K562 (cell line): ENCODE data around the gene ROR2. TPM values are rescaled to one million over a fixed set of nuclear protein-coding genes. Genes with fewer than 3 reads are reported as not detected.

Source experiments
- ATAC-seq: fragments of 200-7000 bp; cut with Tn5 transposase; 3 replicates; pipeline ENCODE4 v1.9.1; 2020; ENCODE audit warnings: moderate library complexity
- BruUV-seq: library from RNA; stranded (reverse); fragments of 400-500 nt; replicated peaks from 2 replicates; lab custom pipeline; 2021; lab: Mats Ljungman, UMichigan
- CTCF ChIA-PET: fragments of 300-600 bp; formaldehyde crosslinking; extraction: SDS; loops from one replicate; lab custom pipeline; 2021; ENCODE audit warnings: low intra/inter-chr PET ratio; lab: Yijun Ruan, JAX
- POLR2A ChIA-PET: fragments of 300-600, 350-650 bp; sonication (Branson Sonifier 250); formaldehyde crosslinking; extraction: SDS; loops from one replicate; lab custom pipeline; 2021; ENCODE audit warnings: antibody characterized with exemption, inconsistent platforms; lab: Yijun Ruan, JAX
- DNase-seq, 4 experiments: peaks; one replicate each; pipeline versions ENCODE4 v3.0.0 to v3.0.0-alpha.2; 2011 to 2018; ENCODE audit warnings: low spot score in 3 of 4, mixed read lengths in 3 of 4; ENCODE audit errors: extremely low read depth in 1 of 4
- FAIRE-seq: peaks from 2 replicates; lab custom pipeline; 2011; peaks lifted over from hg19 to GRCh38; lab: Jason Lieb, UNC
- H2AFZ ChIP-seq: 2 replicates; pipeline ENCODE4 v1.6.0; 2011; ENCODE audit warnings: low read depth, low read length, control low read depth, inconsistent platforms
- H3K27ac ChIP-seq: fragments of 200-600 bp; 3 replicates; pipeline ENCODE4 v1.8.0; 2011; ENCODE audit warnings: low read depth, mild to moderate bottlenecking, control low read depth, inconsistent platforms, low read length, moderate library complexity, mixed read lengths; ENCODE audit errors: extremely low read depth
- H3K27me3 ChIP-seq, 2 experiments: fragments of 300-600 bp in 1 of 2; 2 replicates in 1 of 2; 3 replicates in 1 of 2; pipeline versions ENCODE4 v1.6.0 to v1.8.0; 2011; ENCODE audit warnings: inconsistent platforms in 2 of 2, low read length in 2 of 2, mild to moderate bottlenecking in 1 of 2, mixed read lengths in 1 of 2, moderate library complexity in 1 of 2; ENCODE audit not compliant: control insufficient read depth in 2 of 2, insufficient read depth in 2 of 2
- H3K36me3 ChIP-seq: fragments of 300-600 bp; 3 replicates; pipeline ENCODE4 v1.8.0; 2011; ENCODE audit warnings: mild to moderate bottlenecking, low read length, inconsistent platforms; ENCODE audit not compliant: control insufficient read depth, insufficient read depth
- H3K4me1 ChIP-seq, 2 experiments: fragments of 200-600 bp in 1 of 2; replicated peaks in 1 of 2; 2 replicates in 1 of 2; 3 replicates in 1 of 2; pipeline versions ENCODE4 v1.5.1 to v1.8.0; 2011; ENCODE audit warnings: inconsistent platforms in 2 of 2, low read length in 2 of 2, mild to moderate bottlenecking in 1 of 2, mixed read lengths in 1 of 2, moderate library complexity in 1 of 2; ENCODE audit not compliant: control insufficient read depth in 2 of 2, insufficient read depth in 2 of 2
- H3K4me2 ChIP-seq: 2 replicates; pipeline ENCODE4 v1.6.1; 2011; ENCODE audit warnings: low read length, control low read depth, inconsistent platforms, mixed read lengths; ENCODE audit not compliant: insufficient read depth
- H3K4me3 ChIP-seq: fragments of 200-600 bp; sonication (generic), shearing (Covaris generic); 2 replicates; pipeline ENCODE4 v1.5.1; 2016; ENCODE audit warnings: control low read depth, inconsistent platforms
- H3K79me2 ChIP-seq: fragments of 200-600 bp; 3 replicates; pipeline ENCODE4 v1.8.0; 2011; ENCODE audit warnings: low read length, inconsistent platforms; ENCODE audit not compliant: control insufficient read depth, insufficient read depth
- H3K9ac ChIP-seq, 2 experiments: 2 replicates each; pipeline versions ENCODE4 v1.6.0 to v1.6.1; 2011; ENCODE audit warnings: low read depth in 2 of 2, low read length in 2 of 2, control low read depth in 1 of 2, inconsistent platforms in 1 of 2, mild to moderate bottlenecking in 1 of 2, mixed read lengths in 1 of 2; ENCODE audit not compliant: insufficient read depth in 1 of 2
- H3K9me1 ChIP-seq: one replicate; pipeline ENCODE4 v1.6.0; 2011; ENCODE audit warnings: inconsistent platforms, mild to moderate bottlenecking, low read length, moderate library complexity; ENCODE audit not compliant: control insufficient read depth, insufficient read depth
- H3K9me3 ChIP-seq: replicated peaks from 2 replicates; pipeline ENCODE4 v1.5.1; 2011; ENCODE audit warnings: low read depth, low read length, inconsistent platforms; ENCODE audit not compliant: control insufficient read depth, insufficient read depth
- H4K20me1 ChIP-seq: replicated peaks from 2 replicates; pipeline ENCODE4 v1.6.1; 2011; ENCODE audit warnings: low read length, inconsistent platforms, mixed read lengths; ENCODE audit not compliant: control insufficient read depth, insufficient read depth
- ARID2 ChIP-seq: fragments of 450-650 bp; IDR thresholded peaks from 2 replicates; pipeline ENCODE4 v1.6.1; 2017; ENCODE audit warnings: antibody characterized with exemption, mild to moderate bottlenecking
- KLF16 ChIP-seq: IDR thresholded peaks from 2 replicates; pipeline ENCODE4 v1.6.1; 2016; ENCODE audit warnings: antibody characterized with exemption
- NFXL1 ChIP-seq: fragments of 450-650 bp; formaldehyde crosslinking; IDR thresholded peaks from 2 replicates; pipeline ENCODE4 v1.4.0; 2021; ENCODE audit warnings: mild to moderate bottlenecking
- POLR2B ChIP-seq: fragments of 450-650 bp; IDR thresholded peaks from 2 replicates; pipeline ENCODE4 v1.6.1; 2018; ENCODE audit warnings: low read depth; ENCODE audit not compliant: partially characterized antibody
- ZNF197 ChIP-seq: fragments of 200-800 bp; sonication (Bioruptor generic); IDR thresholded peaks from 2 replicates; pipeline ENCODE4 v1.6.1; 2016; ENCODE audit warnings: low read depth, missing genetic modification characterization, missing compliant biosample characterization
- WGBS: fragments of 100-300 bp; shearing (Covaris generic); methylation state at CpG from one replicate; pipeline ENCODE4 v1.1.6; 2016; ENCODE audit warnings: low coverage, mixed read lengths; ENCODE audit not compliant: insufficient coverage; ENCODE audit errors: missing lambda C conversion rate; 5-methylcytosine and 5-hydroxymethylcytosine counted together
- in situ Hi-C: fragments of 300-500 bp; cut with MboI; formaldehyde crosslinking; loops from 4 replicates; pipeline ENCODE4 v1.15.0; 2018; ENCODE audit warnings: inconsistent platforms, mixed read lengths
- intact Hi-C: fragments of 100-400 bp; cut with micrococcal nuclease; formaldehyde crosslinking; loops from 2 replicates; pipeline ENCODE4 v1.14.2; 2022
- polyA plus RNA-seq, 8 experiments: library from polyadenylated mRNA; depleted of rRNA in 4 of 8; stranded (reverse) in 5 of 8; unstranded in 3 of 8; fragments of >200 nt; fragmentation: Nextera tagmentation in 2 of 8; fragmentation: Illumina TruSeq in 1 of 8; extraction: Ambion mirVana in 2 of 8; extraction: Trizol in 1 of 8; gene quantifications; 2 replicates each; pipeline versions ENCODE4 v1.2.1 to v1.2.3, GENCODE V29; 2011 to 2014; ENCODE audit warnings: inconsistent platforms in 1 of 8, missing spikeins in 1 of 8
- total RNA-seq, 7 experiments: library from RNA; depleted of rRNA in 6 of 7; stranded (reverse); fragments of >200 nt in 6 of 7; fragmentation: Illumina TruSeq in 2 of 7; extraction: Trizol in 2 of 7; gene quantifications; 2 replicates each; pipeline versions ENCODE4 v1.2.1 to v1.2.3, GENCODE V29; 2011 to 2021; ENCODE audit warnings: low replicate concordance in 1 of 7
- TF ChIP-seq, protein P1 (sequence below): fragments of 250-450 bp; sonication (Bioruptor Pico); IDR thresholded peaks from 2 replicates; pipeline ENCODE4 v1.8.0; 2022; ENCODE audit warnings: moderate library complexity, mild to moderate bottlenecking, inconsistent platforms
- TF ChIP-seq, protein P2 (sequence below): fragments of 250-450 bp; sonication (Bioruptor Pico); IDR thresholded peaks from 2 replicates; pipeline ENCODE4 v1.9.0; 2021; ENCODE audit warnings: mild to moderate bottlenecking
- TF ChIP-seq, protein P3 (sequence below): IDR thresholded peaks from 2 replicates; pipeline ENCODE4 v1.6.1; 2014; ENCODE audit warnings: antibody characterized with exemption
- TF ChIP-seq, protein P4 (sequence below), 2 experiments: fragments of 450-650 bp; conservative IDR thresholded peaks; 2 replicates each; pipeline ENCODE4 v1.6.1; 2017; ENCODE audit warnings: mild to moderate bottlenecking in 2 of 2, moderate library complexity in 2 of 2

ROR2 gene
- total and polyA plus RNA-seq, 9 of the 15 experiments (the other 6 are each of a cell fraction or from before 2014, with no cell fraction given): 5.6 to 33.8 (median 15.3) TPM

DNA sequence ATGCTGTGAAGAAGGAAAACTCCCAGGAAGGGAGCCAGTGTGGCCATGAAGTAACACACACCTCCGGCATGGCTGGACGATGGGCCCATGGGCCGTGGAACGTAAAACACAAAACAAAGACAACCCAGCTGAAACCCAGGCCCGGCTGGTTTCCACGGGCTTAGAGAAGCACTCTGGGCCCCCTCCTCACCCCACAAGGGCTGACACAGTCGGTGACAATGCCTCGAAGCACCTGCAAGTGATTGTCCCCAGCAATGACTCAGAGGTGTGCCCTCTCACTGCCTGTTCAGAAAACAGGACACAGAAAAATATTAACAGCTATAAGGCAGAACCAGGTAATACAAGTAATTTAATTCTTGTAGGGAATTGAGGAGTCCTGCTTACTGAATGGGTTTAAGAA lies 135.3 kb downstream of the ROR2 start:
- Histone ChIP-seq H3K4me1 (peaks cover 21 to 34% of the 10 kb centered on the region in 2 experiments), H4K20me1 (no peaks in the 10 kb centered on the region; the same call in none of the 2 replicates), H3K79me2 (peaks cover 62% of the 10 kb centered on the region), H3K27me3 (no peaks in the 10 kb centered on the region), H2AFZ (no peak overlapping the region), H3K9ac (0 out of 4 replicates have a peak overlapping the region, but pooled peaks of 1 of the 2 experiments have one; percentile 14), H3K4me2 (no peak overlapping the region), H3K36me3 (peaks cover 3% of the 10 kb centered on the region; the same call in 1 of the 3 replicates), H3K9me1 (peaks cover 18% of the 10 kb centered on the region), H3K4me3 (no peak overlapping the region), H3K27ac (no peak overlapping the region), H3K9me3 (no peaks in the 10 kb centered on the region)
- in situ Hi-C loops (no loop called here), intact Hi-C loops (no loop called here)
- FAIRE-seq (no peak), ATAC-seq (no peak), DNase-seq (no peak)
- ChIA-PET POLR2A (interaction anchor here (1.0 kb wide), 1 partner anchor 11 kb away, joined by 3 read pairs; no protein-coding TSS in a partner anchor), CTCF (interaction anchor here (0.6 kb wide), 1 partner anchor 40 kb away, joined by 3 read pairs; no protein-coding TSS in a partner anchor)
- 68% methylated on average over 8 of the region's 8 CpGs for WGBS
- BruUV-seq: no TSS peak
- TF ChIP-seq, protein P1, sequence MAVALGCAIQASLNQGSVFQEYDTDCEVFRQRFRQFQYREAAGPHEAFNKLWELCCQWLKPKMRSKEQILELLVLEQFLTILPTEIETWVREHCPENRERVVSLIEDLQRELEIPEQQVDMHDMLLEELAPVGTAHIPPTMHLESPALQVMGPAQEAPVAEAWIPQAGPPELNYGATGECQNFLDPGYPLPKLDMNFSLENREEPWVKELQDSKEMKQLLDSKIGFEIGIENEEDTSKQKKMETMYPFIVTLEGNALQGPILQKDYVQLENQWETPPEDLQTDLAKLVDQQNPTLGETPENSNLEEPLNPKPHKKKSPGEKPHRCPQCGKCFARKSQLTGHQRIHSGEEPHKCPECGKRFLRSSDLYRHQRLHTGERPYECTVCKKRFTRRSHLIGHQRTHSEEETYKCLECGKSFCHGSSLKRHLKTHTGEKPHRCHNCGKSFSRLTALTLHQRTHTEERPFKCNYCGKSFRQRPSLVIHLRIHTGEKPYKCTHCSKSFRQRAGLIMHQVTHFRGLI: no peak
- TF ChIP-seq NFXL1 (CRISPR knock-in tag): no peak
- TF ChIP-seq, protein P2, sequence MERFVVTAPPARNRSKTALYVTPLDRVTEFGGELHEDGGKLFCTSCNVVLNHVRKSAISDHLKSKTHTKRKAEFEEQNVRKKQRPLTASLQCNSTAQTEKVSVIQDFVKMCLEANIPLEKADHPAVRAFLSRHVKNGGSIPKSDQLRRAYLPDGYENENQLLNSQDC (CRISPR knock-in tag): no peak
- TF ChIP-seq, protein P3, sequence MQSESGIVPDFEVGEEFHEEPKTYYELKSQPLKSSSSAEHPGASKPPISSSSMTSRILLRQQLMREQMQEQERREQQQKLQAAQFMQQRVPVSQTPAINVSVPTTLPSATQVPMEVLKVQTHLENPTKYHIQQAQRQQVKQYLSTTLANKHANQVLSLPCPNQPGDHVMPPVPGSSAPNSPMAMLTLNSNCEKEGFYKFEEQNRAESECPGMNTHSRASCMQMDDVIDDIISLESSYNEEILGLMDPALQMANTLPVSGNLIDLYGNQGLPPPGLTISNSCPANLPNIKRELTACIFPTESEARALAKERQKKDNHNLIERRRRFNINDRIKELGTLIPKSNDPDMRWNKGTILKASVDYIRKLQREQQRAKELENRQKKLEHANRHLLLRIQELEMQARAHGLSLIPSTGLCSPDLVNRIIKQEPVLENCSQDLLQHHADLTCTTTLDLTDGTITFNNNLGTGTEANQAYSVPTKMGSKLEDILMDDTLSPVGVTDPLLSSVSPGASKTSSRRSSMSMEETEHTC: no peak
- TF ChIP-seq, protein P4, sequence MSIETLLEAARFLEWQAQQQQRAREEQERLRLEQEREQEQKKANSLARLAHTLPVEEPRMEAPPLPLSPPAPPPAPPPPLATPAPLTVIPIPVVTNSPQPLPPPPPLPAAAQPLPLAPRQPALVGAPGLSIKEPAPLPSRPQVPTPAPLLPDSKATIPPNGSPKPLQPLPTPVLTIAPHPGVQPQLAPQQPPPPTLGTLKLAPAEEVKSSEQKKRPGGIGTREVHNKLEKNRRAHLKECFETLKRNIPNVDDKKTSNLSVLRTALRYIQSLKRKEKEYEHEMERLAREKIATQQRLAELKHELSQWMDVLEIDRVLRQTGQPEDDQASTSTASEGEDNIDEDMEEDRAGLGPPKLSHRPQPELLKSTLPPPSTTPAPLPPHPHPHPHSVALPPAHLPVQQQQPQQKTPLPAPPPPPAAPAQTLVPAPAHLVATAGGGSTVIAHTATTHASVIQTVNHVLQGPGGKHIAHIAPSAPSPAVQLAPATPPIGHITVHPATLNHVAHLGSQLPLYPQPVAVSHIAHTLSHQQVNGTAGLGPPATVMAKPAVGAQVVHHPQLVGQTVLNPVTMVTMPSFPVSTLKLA (conservative IDR thresholded peaks at IDR 0.05): no peak
- no peak for TF ChIP-seq KLF16
- no peak for TF ChIP-seq POLR2B
- TF ChIP-seq ARID2: no peak
- TF ChIP-seq ZNF197 (CRISPR knock-in tag): no peak
